Measurements from ENCODE around the gene TRAPPC5.
"Not testable (repeated sequence)": the region's sequence is repeated elsewhere in the genome, so short reads cannot be mapped to it uniquely, and the experiment has no call there.

TRAPPC5 gene

GRCh38 chr19:7642295-7643030 is 38.2 kb upstream of the TRAPPC5 start:
- no peak for TF ChIP-seq CTCF (IDR thresholded peaks at IDR 0.05; ENCODE audit: borderline replicate concordance, insufficient read depth, low read depth, low read length)
- no peak overlapping the region for H3K4me3 ChIP-seq (ENCODE audit: low read depth, low read length)

GRCh38 chr19:7643031-7643415 is 37.6 kb upstream of the TRAPPC5 start:
- no peak overlapping the region for H3K4me3 ChIP-seq (ENCODE audit: low read depth, low read length)
- no peak for TF ChIP-seq CTCF (IDR thresholded peaks at IDR 0.05; ENCODE audit: borderline replicate concordance, insufficient read depth, low read depth, low read length)

GRCh38 chr19:7643629-7644549 is 36.7 kb upstream of the TRAPPC5 start:
- H3K4me3 ChIP-seq (ENCODE audit: low read depth, low read length): not testable (repeated sequence)

- no peak overlapping the region for H3K4me3 ChIP-seq (ENCODE audit: low read depth, low read length)
- no peak for TF ChIP-seq CTCF (IDR thresholded peaks at IDR 0.05; ENCODE audit: borderline replicate concordance, insufficient read depth, low read depth, low read length)
These were observed 36.1 kb upstream of the TRAPPC5 start for GRCh38 chr19:7644550-7644877.

GRCh38 chr19:7645163-7645562 is 35.5 kb upstream of the TRAPPC5 start:
- TF ChIP-seq CTCF (IDR thresholded peaks at IDR 0.05; ENCODE audit: borderline replicate concordance, insufficient read depth, low read depth, low read length): no peak

GRCh38 chr19:7645656-7646425 is 34.8 kb upstream of the TRAPPC5 start:
- no peak for TF ChIP-seq CTCF (IDR thresholded peaks at IDR 0.05; ENCODE audit: borderline replicate concordance, insufficient read depth, low read depth, low read length)

More at GRCh38 chr19:7645163-7645562, 35.5 kb upstream of the TRAPPC5 start:
- no peak overlapping the region for H3K4me3 ChIP-seq (ENCODE audit: low read depth, low read length)

GRCh38 chr19:7646426-7646700 is 34.3 kb upstream of the TRAPPC5 start:
- no peak overlapping the region for H3K4me3 ChIP-seq (ENCODE audit: low read depth, low read length)
- TF ChIP-seq CTCF (IDR thresholded peaks at IDR 0.05; ENCODE audit: borderline replicate concordance, insufficient read depth, low read depth, low read length): no peak

More at GRCh38 chr19:7645656-7646425, 34.8 kb upstream of the TRAPPC5 start:
- no peak overlapping the region for H3K4me3 ChIP-seq (ENCODE audit: low read depth, low read length)
